ENCODE measurements around the gene UROC1. TPM values are rescaled to one million over a fixed set of nuclear protein-coding genes. Genes with fewer than 3 reads are reported as not detected.

The UROC1 gene
- total and polyA plus RNA-seq, 2 of the 4 experiments (the other 2 are of a cell fraction): not detected

DNA sequence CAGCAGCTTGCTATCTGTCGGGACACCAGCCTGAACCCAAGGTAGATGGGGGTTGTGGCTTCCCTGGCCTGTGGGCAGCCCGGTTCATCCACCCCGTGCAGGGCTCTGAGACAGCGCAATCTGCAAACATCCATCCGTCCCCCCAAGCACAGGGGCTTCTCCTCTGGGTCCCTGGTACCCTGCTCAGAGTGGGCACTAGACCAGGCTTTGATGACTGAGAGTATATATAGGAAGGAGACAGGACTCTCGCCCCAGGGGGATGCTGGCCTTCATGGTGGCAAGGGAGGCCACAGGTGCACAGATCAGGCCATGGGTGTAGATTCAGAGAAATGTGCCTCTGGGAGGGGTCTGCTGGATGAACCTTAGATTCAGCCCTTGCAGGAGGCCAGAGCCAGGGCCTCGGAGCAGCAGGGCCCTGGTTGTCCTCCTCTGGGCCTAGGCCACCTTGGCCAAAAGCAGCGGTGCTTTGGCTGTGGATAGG, 82.6 kb downstream of the UROC1 start:
- no CpG with 5 or more reads among the region's 8 CpGs for WGBS, 2 experiments (ENCODE audit: extremely low coverage in 2 of 2, insufficient read length in 1 of 2)
- in situ Hi-C loops (cut with MboI; ENCODE audit: low sequenced_read_pairs): no loop called here
- POLR2A ChIA-PET (ENCODE audit: unreplicated experiment): no interaction called here

More for the DNA sequence above, 82.6 kb downstream of the UROC1 start:
- no peak overlapping the region for H3K18ac ChIP-seq (ENCODE audit: low read depth, low read length)
- H2BK5ac ChIP-seq (ENCODE audit: low read depth, low read length, poor library complexity, severe bottlenecking): no peak overlapping the region
- no peak overlapping the region for H2AK9ac ChIP-seq (replicated peaks; ENCODE audit: low read depth, low read length, poor library complexity)
- no peak overlapping the region for H3K4ac ChIP-seq (ENCODE audit: low read depth, low read length)
- H3K27me3 ChIP-seq (ENCODE audit: control insufficient read depth, insufficient read depth, low read length): no peaks in the 10 kb centered on the region
- DNase-seq (no peak), ATAC-seq (ENCODE audit: low read depth) (no peak)
- H2BK20ac ChIP-seq (ENCODE audit: low read depth, low read length): no peak overlapping the region
- H2AFZ ChIP-seq (replicated peaks; ENCODE audit: low read length, poor library complexity): no peak overlapping the region
- no peak overlapping the region for H3K23ac ChIP-seq (ENCODE audit: low read depth, low read length)
- no peak overlapping the region for H2BK120ac ChIP-seq (ENCODE audit: low read depth, low read length)
- H4K5ac ChIP-seq (ENCODE audit: low read depth, low read length): no peak overlapping the region
- H3K14ac ChIP-seq (replicated peaks; ENCODE audit: low read depth, low read length): no peak overlapping the region
- H3K4me1 ChIP-seq (ENCODE audit: control insufficient read depth, insufficient read depth, low read length): no peaks in the 10 kb centered on the region
- no peak overlapping the region for H3K9ac ChIP-seq (ENCODE audit: low read depth, low read length)
- no peak overlapping the region for H3K4me3 ChIP-seq (ENCODE audit: insufficient read depth, low read depth, low read length)
- dilution Hi-C loops (cut with HindIII; ENCODE audit: low sequenced_read_pairs, unreplicated experiment): no loop called here
- H3K79me1 ChIP-seq (ENCODE audit: low read depth in 1 of 2, low read length in 2 of 2): no peaks in the 10 kb centered on the region
- H4K91ac ChIP-seq (ENCODE audit: insufficient read depth, low read depth, low read length): no peak overlapping the region
- H2BK15ac ChIP-seq (ENCODE audit: low read depth, low read length): no peak overlapping the region
- TF ChIP-seq CEBPB (IDR thresholded peaks at IDR 0.05; ENCODE audit: low read depth, low read length) (no peak), RCOR1 (IDR thresholded peaks at IDR 0.05; ENCODE audit: insufficient replicate concordance, low read length) (no peak)
- BruUV-seq (replicated peaks): no TSS peak
- no peak overlapping the region for H3K27ac ChIP-seq (ENCODE audit: insufficient read depth, low read length)
- no peaks in the 10 kb centered on the region; the same call in 1 of the 2 replicates for H3K9me1 ChIP-seq (ENCODE audit: insufficient read depth, low read length)
- no peak overlapping the region for H3K4me2 ChIP-seq (ENCODE audit: low read depth, low read length)
- CTCF ChIA-PET: no interaction called here
- H4K8ac ChIP-seq (ENCODE audit: low read depth in 2 of 2, low read length in 2 of 2): no peak overlapping the region
- no peaks in the 10 kb centered on the region for H4K20me1 ChIP-seq (ENCODE audit: insufficient read depth, low read length)
- no peaks in the 10 kb centered on the region for H3K9me3 ChIP-seq (ENCODE audit: control insufficient read depth, insufficient read depth, low read length)
- peaks cover 2% of the 10 kb centered on the region; the same call in 1 of the 2 replicates for H3K36me3 ChIP-seq (ENCODE audit: control insufficient read depth, insufficient read depth, low read length)
- intact Hi-C loops (cut with micrococcal nuclease): no loop called here
- no peak overlapping the region for H3K56ac ChIP-seq (ENCODE audit: extremely low read depth, insufficient read depth, low read length)
- no peak overlapping the region for H2AK5ac ChIP-seq (ENCODE audit: low read depth, low read length)
